Stimulated activated CD4-positive, alpha-beta T cell treated with anti-CD3 and anti-CD28 coated beads, Interleukin-4, amount 100 ng/mL, for 24 hours (primary cell): ENCODE measurements around the gene AFMID.
"Not testable (repeated sequence)": the region's sequence is repeated elsewhere in the genome, so short reads cannot be mapped to it uniquely, and the experiment has no call there.

Experiments
- DNase-seq: peaks from one replicate; pipeline ENCODE4 v3.0.0-alpha.2; 2020

AFMID gene

DNA sequence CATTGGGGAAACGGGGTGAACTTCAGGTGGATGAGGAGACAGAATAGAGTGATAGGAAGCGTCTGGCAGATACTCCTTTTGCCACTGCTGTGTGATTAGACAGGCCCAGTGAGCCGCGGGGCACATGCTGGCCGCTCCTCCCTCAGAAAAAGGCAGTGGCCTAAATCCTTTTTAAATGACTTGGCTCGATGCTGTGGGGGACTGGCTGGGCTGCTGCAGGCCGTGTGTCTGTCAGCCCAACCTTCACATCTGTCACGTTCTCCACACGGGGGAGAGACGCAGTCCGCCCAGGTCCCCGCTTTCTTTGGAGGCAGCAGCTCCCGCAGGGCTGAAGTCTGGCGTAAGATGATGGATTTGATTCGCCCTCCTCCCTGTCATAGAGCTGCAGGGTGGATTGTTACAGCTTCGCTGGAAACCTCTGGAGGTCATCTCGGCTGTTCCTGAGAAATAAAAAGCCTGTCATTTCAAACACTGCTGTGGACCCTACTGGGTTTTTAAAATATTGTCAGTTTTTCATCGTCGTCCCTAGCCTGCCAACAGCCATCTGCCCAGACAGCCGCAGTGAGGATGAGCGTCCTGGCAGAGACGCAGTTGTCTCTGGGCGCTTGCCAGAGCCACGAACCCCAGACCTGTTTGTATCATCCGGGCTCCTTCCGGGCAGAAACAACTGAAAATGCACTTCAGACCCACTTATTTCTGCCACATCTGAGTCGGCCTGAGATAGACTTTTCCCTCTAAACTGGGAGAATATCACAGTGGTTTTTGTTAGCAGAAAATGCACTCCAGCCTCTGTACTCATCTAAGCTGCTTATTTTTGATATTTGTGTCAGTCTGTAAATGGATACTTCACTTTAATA lies 37.3 kb downstream of the AFMID start:
- DNase-seq: no peak

DNA sequence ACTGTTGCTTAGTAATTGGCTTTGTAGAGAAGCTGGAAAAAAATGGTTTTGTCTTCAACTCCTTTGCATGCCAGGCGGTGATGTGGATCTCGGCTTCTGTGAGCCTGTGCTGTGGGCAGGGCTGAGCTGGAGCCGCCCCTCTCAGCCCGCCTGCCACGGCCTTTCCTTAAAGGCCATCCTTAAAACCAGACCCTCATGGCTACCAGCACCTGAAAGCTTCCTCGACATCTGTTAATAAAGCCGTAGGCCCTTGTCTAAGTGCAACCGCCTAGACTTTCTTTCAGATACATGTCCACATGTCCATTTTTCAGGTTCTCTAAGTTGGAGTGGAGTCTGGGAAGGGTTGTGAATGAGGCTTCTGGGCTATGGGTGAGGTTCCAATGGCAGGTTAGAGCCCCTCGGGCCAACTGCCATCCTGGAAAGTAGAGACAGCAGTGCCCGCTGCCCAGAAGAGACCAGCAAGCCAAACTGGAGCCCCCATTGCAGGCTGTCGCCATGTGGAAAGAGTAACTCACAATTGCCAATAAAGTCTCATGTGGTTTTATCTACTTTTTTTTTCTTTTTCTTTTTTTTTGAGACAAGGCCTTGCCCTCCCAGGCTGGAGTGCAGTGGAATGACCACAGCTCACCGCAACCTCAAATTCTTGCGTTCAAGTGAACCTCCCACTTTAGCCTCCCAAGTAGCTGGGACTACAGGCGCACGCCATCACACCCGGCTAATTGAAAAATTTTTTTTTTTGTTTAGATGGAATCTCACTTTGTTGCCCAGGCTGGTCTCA lies 38.1 kb downstream of the AFMID start:
- no peak for DNase-seq

DNA sequence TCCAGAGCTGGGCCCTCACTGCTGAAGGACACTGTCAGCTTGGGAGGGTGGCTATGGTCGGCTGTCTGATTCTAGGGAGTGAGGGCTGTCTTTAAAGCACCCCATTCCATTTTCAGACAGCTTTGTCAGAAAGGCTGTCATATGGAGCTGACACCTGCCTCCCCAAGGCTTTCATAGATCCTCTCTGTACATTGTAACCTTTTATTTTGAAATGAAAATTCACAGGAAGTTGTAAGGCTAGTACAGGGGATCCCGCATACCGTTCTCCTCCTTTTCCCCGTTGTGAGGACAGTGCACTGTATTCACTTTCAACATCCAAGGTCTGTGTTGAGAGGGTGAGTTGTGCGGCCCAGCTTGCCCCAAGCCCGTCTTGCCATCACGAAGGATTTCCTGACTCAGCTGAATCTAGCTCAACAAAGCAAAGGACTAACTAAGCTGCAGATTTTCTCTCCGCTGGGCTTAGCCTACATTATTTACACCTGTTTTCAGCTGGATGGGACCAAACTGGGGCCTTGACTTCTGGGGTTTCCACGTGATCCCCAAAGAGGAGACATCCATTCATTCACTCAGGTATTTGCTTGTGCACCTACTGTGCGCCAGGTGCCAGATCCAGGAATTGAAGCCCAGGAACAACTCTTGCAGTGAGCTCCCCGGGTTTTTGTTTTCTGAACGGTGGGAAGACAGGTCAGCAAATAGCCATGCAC lies 39.0 kb downstream of the AFMID start:
- no peak for DNase-seq

DNA sequence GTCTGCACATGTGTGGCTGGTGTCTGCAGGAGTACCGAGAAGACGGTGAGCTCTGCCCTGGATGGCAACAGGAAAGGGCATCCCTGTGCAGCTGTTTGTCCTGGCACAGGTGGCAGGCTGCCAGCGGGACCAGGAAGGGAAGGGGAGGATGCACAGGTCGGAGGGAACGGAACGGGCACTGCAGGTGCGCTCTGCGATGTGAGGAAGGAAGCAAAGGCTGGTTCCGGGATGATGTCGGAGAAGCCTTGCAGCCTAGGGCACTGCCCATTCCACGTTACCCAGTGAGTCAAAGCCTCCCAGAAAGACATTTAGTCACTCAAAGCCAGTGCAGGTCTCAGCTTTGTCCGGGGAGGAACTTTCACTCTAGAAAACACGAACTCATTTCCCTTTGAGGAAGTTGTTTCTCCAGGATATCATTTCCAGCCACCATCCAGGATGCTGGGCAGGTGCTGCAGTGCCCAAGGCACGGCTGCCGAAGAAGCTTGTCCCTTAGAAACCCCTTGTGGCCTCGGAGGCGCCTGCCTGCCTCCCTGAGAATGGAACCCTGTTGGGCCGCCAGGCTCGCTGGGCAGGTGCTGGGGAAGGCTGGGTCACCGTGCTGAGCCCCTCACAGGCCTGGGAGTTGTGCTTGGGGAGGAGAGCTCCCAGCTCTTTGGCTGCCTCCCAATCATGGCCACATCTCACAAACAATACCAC lies 39.7 kb downstream of the AFMID start:
- DNase-seq: no peak

DNA sequence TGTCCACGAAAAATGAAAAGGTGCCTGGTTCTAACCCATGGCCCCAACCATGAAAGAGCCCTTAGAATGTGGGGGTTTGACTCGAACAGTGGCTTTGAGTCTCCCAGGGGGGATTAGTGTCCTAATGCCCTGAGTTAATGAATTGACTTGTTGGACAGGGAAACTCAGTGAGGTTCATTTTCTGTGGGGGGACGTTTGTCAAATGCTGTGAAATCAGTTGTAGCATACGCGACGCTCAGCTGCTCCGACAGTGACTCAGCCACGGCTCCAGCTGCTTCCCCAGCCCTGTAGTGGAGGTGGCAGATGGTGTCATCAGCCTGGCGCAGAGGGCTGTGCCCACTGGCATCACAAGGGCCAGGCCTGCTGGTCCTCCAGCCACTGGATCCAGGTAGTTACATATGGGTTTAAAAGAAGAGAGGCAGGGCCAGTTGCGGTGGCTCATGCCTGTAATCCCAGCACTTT lies 40.3 kb downstream of the AFMID start:
- DNase-seq: no peak

DNA sequence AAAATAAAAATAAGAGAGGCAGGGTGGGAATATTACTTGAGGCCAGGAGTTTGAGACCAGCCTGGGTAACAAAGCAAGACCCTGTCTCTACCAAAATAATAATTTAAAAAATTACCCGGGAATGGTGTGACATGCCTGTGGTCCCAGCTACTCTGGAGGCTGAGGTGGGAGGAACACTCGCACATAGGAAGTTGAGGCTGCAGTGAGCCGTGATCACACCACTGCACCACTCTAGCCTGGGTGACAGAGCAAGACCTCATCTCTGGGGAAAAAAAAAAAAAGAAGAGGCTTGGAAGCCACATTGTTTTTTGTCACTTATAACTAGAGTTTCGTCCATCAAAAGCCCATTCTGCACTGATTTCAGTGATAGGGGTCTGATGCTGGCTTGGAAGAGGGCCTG lies 41.0 kb downstream of the AFMID start:
- no peak for DNase-seq

DNA sequence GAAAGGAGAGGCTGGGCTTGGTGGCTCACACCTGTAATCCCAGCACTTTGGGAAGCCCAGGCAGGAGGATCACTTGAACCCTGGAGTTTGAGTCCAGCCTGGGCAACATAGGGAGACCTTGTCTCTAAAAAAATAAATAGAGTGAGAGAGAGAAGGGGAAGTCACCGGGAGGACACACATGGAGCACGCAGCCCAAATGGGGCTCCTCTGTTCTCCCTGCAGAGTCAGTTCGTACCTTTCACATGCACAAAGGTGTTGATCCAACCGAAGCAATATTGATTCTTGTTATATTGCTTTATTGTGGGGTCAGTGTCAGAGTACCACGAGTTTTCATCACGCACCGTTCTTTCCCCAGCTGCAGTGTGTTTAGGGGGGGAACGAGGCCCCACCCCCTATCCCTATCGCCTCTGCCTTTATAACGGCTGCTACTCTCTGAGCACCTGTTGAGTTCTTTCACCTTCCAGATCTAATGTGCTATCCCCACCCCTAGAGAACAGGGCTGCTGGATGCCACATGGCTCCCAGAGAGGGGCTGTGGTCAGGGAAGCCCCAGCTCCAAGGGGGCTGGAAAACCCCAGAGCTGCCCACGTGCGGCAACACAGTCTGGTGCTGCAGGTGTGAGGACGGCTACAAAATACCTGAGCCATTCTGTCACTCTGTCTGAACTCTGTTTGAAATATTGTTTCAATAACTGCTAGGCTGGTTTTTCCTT lies 43.2 kb downstream of the AFMID start:
- no peak for DNase-seq

DNA sequence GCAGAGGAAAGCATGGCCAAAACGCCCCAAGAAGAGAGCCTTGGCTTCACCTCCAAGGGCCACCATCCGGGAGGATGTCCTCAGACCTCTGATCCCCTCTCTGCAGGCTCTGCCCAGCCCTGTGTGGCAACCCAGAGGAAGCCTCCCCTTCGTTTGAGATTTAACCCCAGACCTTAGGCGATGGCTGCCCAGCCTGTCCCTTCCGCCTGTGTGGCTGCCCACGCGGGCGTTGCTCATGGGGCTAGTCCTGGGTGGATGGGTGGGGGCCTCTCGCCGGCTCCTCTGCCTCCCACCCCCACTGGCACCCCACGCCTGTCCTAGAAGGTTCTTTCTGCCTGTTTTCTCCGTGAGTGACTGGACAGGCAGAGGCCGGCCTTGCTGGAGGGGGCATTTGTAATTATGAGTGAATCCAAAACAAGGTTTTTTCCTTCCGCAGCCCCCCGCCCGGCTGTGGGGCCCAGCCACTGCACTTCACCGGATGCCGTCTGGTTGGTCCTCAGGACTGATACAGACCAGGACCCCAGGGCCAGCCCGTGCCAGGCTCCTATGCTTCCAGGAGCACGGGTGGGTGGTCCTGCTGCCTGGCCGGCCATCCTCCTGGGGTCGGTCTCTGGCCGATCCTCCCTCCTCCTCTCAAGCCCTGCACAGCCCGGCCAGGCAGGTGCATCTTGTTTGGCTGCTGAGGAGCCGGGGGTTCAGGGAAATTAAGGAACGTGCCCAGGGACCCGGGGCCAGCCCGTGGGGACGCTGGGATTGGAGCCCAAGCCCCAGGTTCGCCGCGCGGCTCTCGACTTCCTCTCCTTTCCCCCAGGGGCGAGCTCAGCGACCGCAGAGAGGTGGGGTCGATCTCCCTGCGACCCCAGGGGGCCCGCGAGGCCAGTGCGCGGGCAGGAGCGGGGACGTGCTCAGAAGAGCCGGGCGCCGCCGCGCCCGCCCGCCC lies 44.1 kb downstream of the AFMID start, which contains the start of gene TMEM235:
TSS of gene TMEM235 (plus strand) at position 636 of the 940 bp plus-strand sequence. CDS start 393 bp downstream, outside the sequence.
- no peak for DNase-seq

DNA sequence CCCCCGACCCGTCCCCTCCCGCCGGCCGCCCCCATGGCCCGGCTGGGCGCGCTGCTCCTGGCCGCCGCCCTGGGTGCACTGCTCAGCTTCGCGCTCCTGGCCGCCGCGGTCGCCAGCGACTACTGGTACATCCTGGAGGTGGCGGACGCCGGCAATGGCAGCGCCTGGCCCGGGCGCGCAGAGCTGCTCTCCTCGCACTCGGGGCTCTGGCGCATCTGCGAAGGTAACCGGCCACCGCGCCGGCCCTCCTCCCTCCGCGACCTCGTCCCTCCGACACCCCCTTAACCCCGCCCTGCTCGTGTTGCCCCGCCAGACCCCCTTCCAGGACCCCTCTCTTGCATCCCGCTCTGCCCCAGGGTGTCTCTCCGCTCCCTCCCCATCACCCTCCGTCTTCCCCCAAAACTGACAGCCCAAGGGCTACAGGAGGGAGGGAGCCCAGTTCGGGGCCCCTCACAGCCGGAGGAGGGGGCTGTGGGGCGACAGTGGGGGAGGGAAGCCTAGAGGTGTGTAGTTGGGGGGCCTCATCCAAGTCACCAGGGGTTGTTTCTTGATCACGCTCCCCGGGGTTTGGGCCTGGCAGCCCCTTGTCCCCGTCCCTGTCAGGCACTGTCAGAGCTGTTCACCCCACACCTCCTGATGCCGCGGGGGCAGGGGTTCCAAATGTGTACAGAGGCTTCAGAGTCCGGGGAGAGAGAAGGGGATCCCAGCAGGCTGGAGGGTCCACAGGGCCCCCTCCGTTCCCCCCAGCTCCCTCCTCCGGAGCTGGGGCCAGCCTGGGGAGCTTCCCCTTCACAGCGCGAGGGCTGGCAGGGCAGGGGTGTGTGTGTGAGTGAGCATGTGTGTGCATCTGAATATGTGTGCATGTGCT lies 45.1 kb downstream of the AFMID start:
- DNase-seq: no peak

DNA sequence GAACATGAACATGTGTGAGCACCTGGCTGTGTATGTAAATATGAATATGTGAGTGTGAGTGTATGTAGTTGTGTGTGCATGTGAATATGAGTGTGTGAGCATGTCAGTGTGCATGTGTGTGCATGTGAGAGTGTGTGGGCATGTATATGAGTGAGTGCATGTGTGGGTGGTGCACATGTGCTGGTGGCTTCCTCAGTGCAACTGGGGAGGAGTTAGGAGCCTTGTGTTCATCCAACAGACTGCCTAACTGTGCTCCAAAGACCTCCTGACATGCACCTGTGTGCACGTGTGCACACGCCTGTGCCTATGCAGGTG lies 45.7 kb downstream of the AFMID start:
- DNase-seq: no peak

DNA sequence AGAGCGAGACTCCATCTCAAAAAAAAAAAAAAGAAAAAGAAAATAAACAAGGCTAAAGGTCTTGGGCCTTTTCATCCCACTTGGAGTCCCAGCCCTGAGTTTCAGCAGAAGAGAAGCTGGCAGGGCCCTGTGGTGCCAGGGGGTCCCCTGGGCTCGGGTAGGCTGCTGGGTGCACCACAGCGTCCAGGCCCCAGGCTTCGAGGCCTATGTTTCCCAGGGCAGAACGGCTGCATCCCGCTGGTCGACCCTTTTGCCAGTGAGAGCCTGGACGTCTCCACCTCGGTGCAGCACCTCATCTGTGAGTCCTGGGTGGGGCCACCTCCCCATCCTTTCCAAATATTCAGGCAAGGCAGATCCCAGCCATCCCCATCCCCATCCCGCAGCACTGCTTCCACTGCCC lies 46.5 kb downstream of the AFMID start:
- no peak for DNase-seq

DNA sequence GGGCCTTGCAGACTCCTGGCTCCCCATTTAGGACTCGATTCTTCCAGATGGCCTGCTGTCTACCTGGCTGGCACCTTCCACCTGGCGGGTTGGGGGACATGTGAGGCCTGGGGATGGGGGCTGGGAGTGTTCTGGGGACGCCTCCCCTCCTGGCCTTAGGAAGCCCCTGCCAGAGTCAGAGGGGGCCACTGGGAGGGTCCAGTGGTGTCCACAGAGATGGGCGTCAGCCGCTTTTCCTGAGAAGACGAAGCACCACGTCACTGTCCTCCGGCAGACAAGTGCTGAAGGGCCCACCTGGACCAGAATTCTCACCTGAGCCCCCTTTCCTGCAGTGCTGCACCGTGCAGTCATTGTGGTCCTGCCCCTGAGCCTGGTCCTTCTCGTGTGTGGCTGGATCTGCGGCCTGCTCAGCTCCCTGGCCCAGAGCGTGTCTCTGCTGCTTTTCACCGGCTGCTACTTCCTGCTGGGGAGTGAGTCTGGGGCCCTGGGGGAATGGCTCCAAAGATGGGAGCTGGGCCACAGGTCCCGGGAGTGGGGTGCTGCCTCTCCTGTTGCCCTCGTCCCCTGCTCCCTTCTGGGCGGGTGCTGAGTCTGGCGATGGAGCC lies 47.2 kb downstream of the AFMID start:
- no peak for DNase-seq

DNA sequence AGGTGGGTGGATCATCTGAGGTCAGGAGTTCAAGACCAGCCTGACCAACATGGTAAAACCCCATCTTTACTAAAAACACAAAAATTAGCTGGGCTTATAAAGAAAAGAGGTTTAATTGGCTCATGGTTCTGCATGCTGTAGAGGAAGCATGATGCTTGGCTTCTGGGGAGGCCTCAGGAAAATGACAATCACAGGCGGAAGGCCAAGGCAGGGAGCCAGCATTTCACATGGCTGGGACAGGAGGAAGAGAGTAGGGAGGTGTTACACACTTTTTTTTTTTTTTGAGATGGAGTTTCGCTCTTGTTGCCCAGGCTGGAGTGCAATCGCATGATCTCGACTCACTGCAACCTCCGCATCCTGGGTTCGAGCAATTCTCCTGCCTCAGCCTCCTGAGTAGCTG lies 47.9 kb downstream of the AFMID start:
- DNase-seq: not testable (repeated sequence)

DNA sequence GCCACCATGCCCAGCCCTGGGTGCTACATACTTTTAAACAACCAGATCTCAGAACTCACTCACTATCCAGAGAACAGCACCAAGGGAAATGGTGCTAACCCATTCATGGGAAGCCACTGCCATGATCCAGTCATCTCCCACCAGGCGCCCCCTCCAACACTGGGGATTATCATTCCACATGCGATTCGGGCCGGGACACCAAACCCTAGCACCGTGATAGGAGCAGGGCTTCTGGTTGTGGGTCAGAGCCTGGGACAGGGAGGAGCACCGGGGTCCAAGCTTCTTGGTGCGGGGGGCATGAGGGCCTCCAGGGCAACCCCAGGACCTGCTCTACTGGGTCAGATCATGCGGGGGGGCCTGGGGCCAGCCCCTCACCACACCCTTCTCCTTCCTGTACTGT lies 48.7 kb downstream of the AFMID start:
- DNase-seq: no peak

DNA sequence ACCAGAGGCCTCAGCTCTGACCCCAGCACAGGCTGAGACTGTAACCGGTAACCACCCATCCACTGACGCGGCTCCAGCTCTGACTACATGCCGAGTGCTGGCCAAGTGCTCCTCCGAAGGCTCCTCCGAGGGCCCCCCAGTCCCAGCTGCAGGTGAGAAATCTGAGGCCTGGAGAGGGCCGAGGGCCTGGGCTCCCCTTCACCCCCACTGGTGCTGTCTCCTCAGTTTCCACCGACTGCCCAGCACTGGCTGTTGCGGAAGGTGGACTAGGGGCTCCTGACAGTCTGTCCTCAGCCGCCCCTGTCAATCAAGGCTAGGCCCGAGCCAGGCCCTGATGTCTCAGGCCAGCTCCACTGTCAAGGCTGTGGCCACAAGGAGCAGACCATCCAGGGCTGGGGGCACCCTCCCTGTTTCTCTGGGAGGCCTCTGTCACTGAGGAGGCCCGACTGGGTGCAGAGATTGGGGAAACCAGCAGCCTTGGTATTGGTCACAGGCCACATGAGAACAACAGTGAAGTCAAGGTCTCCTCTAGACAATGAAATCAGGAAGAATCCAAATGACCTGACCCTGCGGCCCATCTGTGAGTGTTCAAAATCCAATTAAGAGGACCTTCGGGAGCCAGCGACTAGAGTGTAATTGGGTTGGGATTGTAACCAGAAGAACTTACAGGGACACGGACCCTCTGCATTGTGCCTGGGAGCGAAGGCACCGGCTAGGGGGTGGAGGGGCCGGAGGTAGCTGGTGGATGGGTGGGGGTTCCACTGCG lies 49.4 kb downstream of the AFMID start:
- no peak for DNase-seq

DNA sequence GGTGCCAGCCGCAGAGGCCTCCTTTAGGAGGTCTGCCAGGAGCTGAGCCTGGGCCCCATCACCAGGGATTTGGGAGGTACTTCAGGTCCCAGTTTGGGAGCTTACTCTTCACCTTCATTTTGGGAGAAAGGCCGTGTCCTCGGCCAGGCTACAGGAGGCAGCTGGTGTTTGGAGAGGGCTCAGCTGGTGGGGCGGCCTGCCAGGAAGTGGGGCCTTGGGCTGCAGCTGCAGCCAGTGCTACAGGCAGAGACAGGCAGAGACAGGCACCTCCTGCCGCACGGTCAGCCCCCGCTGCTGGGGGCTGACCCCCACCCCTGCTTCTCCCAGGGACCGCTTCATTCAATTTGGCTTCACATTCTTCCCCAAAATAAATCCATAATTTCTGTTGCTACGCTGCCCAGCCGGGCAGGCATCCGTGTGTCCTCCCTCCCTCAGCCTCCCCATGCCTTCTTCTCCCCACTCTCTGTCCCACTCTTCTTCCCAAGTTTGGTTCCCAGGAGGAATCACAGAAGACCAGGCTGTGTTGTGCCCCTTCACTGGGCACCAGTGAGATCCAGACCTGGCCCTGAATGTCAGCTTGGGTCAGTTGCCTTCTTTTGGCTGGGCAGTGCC lies 50.3 kb downstream of the AFMID start:
- DNase-seq: no peak

DNA sequence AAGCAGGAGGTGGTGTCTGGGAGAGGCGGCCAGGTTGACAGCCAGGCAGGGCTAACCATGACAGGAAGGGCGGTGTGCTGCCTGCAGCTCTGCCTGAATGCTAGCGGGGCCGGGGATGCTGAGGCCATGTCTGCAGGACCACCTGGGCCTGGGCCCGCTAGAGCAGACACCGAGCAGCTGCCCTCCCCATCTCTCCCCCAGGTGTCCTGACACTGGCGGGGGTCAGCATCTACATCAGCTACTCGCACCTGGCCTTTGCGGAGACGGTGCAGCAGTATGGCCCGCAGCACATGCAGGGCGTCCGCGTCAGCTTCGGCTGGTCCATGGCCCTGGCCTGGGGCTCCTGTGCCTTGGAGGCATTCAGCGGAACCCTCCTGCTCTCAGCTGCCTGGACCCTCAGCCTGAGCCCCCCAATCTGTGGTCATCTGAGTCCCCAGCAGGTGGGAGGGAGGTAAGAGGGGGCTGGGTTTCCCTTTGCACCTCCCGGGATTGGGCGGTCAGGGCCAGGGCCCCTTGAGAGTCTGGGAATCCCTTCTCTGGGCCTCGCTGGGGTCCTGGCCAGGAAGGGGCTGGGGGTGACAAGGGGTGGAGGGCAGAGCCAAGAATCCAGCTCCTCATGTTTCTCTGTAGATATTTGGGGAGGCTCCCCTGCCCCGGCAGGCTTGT lies 51.8 kb downstream of the AFMID start:
- no peak for DNase-seq

DNA sequence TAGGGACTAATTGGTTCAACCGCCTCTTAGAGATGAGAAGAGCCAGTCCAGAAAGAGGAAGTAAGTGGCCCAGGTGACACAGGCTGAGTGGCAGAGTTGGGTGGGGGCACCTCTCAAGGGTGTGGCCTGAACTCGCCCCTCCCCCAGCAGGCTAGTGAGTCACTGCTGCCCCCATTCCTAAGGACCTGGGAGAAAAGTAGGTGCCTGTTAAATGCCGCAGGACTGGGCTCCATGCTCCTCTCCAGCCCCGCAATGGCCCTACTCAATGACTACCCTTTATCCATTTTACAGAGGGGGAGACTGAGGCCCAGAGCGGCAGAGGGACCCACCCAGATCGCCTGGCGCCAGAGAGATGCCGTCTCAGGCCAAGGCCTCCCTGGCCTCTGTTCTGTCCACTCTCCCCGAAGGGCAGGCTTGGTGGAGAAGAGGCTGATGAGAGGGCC lies 52.3 kb downstream of the AFMID start:
- DNase-seq: no peak
